Right lobe of liver (tissue), 4 donors: ENCODE data around the gene HACD2.

Experiments used
- POLR2A ChIP-seq: fragments of 450-650 bp; IDR thresholded peaks from one replicate; pipeline ENCODE4 v1.6.1; 2017; ENCODE audit warnings: antibody characterized with exemption, mild to moderate bottlenecking
- TF ChIP-seq, protein P1 (sequence below), 4 donors: fragments of 200-600 bp in 3 of 4; fragments of 450-650 bp in 1 of 4; IDR thresholded peaks; one replicate each; pipeline versions ENCODE4 v1.5.1 to v1.8.0; 2016 to 2022; ENCODE audit warnings: antibody characterized with exemption in 4 of 4, mild to moderate bottlenecking in 2 of 4
- donor health status: DM: no; HTN: no; CAD: no.
- donor health status: DM: no; HTN: no; CAD: no.
- donor health status: DM: no; HTN: yes; CAD: no.

DNA sequence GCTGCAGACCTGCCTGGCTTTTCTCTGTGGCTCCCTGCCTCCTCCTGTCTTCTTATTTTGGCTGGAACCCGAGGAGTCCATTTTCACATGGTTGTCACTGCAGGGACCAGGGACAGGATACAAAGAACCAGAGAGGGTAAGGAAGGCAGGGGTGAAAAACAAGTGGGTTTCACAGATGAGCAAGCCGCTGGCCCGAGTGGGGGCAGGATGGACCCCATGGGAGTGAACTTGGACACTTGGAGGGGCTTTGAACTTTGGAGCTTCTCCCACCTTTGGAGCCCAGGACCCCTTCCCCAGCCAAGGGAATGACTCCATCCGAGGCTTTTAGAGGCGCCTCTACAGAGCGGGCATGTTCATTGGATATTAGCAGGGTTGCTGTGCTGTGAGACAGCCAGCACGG lies 109.1 kb downstream of the HACD2 start:
- TF ChIP-seq, protein P1, sequence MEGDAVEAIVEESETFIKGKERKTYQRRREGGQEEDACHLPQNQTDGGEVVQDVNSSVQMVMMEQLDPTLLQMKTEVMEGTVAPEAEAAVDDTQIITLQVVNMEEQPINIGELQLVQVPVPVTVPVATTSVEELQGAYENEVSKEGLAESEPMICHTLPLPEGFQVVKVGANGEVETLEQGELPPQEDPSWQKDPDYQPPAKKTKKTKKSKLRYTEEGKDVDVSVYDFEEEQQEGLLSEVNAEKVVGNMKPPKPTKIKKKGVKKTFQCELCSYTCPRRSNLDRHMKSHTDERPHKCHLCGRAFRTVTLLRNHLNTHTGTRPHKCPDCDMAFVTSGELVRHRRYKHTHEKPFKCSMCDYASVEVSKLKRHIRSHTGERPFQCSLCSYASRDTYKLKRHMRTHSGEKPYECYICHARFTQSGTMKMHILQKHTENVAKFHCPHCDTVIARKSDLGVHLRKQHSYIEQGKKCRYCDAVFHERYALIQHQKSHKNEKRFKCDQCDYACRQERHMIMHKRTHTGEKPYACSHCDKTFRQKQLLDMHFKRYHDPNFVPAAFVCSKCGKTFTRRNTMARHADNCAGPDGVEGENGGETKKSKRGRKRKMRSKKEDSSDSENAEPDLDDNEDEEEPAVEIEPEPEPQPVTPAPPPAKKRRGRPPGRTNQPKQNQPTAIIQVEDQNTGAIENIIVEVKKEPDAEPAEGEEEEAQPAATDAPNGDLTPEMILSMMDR (IDR thresholded peaks at IDR 0.05) = no peak
- no peak for TF ChIP-seq POLR2A
